H9 (cell line): ENCODE measurements around the gene PHLPP2. TPM values are rescaled to one million over a fixed set of nuclear protein-coding genes. Genes with fewer than 3 reads are reported as not detected.

Experiments
- DNase-seq: peaks from one replicate; pipeline ENCODE4 v3.0.0-alpha.2; 2017
- H2AFZ ChIP-seq: one replicate; pipeline ENCODE4 v1.6.1; 2013; ENCODE audit warnings: mild to moderate bottlenecking, low read length, control low read depth, moderate library complexity
- H2AK5ac ChIP-seq: 2 replicates; pipeline ENCODE4 v1.6.1; 2013; ENCODE audit warnings: low read length, control low read depth, mixed read lengths; ENCODE audit not compliant: insufficient read length
- H2BK120ac ChIP-seq: one replicate; pipeline ENCODE4 v1.6.1; 2013; ENCODE audit warnings: low read depth, mild to moderate bottlenecking, low read length, control low read depth, inconsistent platforms; ENCODE audit not compliant: poor library complexity, severe bottlenecking
- H2BK12ac ChIP-seq: 2 replicates; pipeline ENCODE4 v1.6.1; 2013; ENCODE audit warnings: low read length, control low read depth, mixed read lengths, low read depth; ENCODE audit not compliant: insufficient read length
- H2BK15ac ChIP-seq: 2 replicates; pipeline ENCODE4 v1.6.1; 2013; ENCODE audit warnings: low read depth, low read length, control low read depth
- H2BK20ac ChIP-seq: one replicate; pipeline ENCODE4 v1.6.1; 2013; ENCODE audit warnings: low read depth, mild to moderate bottlenecking, low read length, control low read depth, inconsistent platforms; ENCODE audit not compliant: poor library complexity, severe bottlenecking
- H2BK5ac ChIP-seq: 2 replicates; pipeline ENCODE4 v1.6.1; 2013; ENCODE audit warnings: low read length, control low read depth, mixed read lengths; ENCODE audit not compliant: insufficient read length
- H3K14ac ChIP-seq: 2 replicates; pipeline ENCODE4 v1.6.1; 2013; ENCODE audit warnings: low read length, control low read depth; ENCODE audit not compliant: insufficient read depth
- H3K18ac ChIP-seq: 2 replicates; pipeline ENCODE4 v1.6.1; 2013; ENCODE audit warnings: low read depth, mild to moderate bottlenecking, mixed read lengths, low read length, control low read depth; ENCODE audit not compliant: insufficient read length
- H3K23ac ChIP-seq: 2 replicates; pipeline ENCODE4 v1.6.1; 2013; ENCODE audit warnings: low read length, control low read depth, mixed read lengths, low read depth; ENCODE audit not compliant: insufficient read length
- H3K23me2 ChIP-seq: 2 replicates; pipeline ENCODE4 v1.6.1; 2013; ENCODE audit warnings: low read depth, mild to moderate bottlenecking, mixed read lengths, low read length, control low read depth; ENCODE audit not compliant: insufficient read length, poor library complexity, severe bottlenecking
- H3K27ac ChIP-seq: 2 replicates; pipeline ENCODE4 v1.5.1; 2013; ENCODE audit warnings: low read length, control low read depth, mixed read lengths, low read depth; ENCODE audit not compliant: insufficient read length
- H3K27me3 ChIP-seq: 2 replicates; pipeline ENCODE4 v1.6.1; 2013; ENCODE audit warnings: low read length, control low read depth, inconsistent platforms; ENCODE audit not compliant: insufficient read depth
- H3K4ac ChIP-seq: 2 replicates; pipeline ENCODE4 v1.6.1; 2013; ENCODE audit warnings: low read depth, mild to moderate bottlenecking, control low read depth, inconsistent platforms, low read length, moderate library complexity
- H3K4me1 ChIP-seq: 2 replicates; pipeline ENCODE4 v1.6.1; 2013; ENCODE audit warnings: low read length, control low read depth, inconsistent platforms; ENCODE audit not compliant: insufficient read depth
- H3K4me2 ChIP-seq: 2 replicates; pipeline ENCODE4 v1.6.1; 2013; ENCODE audit warnings: low read length, control low read depth, mixed read lengths; ENCODE audit not compliant: insufficient read length, insufficient read depth
- H3K56ac ChIP-seq: 2 replicates; pipeline ENCODE4 v1.6.1; 2013; ENCODE audit warnings: low read depth, mild to moderate bottlenecking, mixed read lengths, low read length, control low read depth; ENCODE audit not compliant: insufficient read length
- H3K79me1 ChIP-seq: 2 replicates; pipeline ENCODE4 v1.6.1; 2013; ENCODE audit warnings: low read depth, mild to moderate bottlenecking, moderate library complexity, low read length, control low read depth, inconsistent platforms; ENCODE audit not compliant: insufficient read depth, poor library complexity, severe bottlenecking
- H3K79me2 ChIP-seq: 2 replicates; pipeline ENCODE4 v1.6.1; 2013; ENCODE audit warnings: low read length, control low read depth, inconsistent platforms; ENCODE audit not compliant: insufficient read depth
- H3K9ac ChIP-seq: 2 replicates; pipeline ENCODE4 v1.6.1; 2013; ENCODE audit warnings: low read length, control low read depth, mixed read lengths; ENCODE audit not compliant: insufficient read length; ENCODE audit errors: extremely low read depth
- H3K9me3 ChIP-seq: one replicate; pipeline ENCODE4 v1.6.1; 2013; ENCODE audit warnings: low read depth, low read length, inconsistent platforms; ENCODE audit not compliant: control insufficient read depth
- H3T11ph ChIP-seq: one replicate; pipeline ENCODE4 v1.6.1; 2013; ENCODE audit warnings: mild to moderate bottlenecking, low read length, control low read depth, inconsistent platforms
- H4K20me1 ChIP-seq: one replicate; pipeline ENCODE4 v1.6.1; 2013; ENCODE audit not compliant: control insufficient read depth, insufficient read length, insufficient read depth
- H4K5ac ChIP-seq: 2 replicates; pipeline ENCODE4 v1.6.1; 2013; ENCODE audit warnings: low read depth, mild to moderate bottlenecking, mixed read lengths, low read length, control low read depth; ENCODE audit not compliant: insufficient read length
- H4K8ac ChIP-seq: replicated peaks from 2 replicates; pipeline ENCODE4 v1.6.1; 2013; ENCODE audit warnings: low read length, control low read depth, mixed read lengths, low read depth; ENCODE audit not compliant: insufficient read length
- H4K91ac ChIP-seq: 2 replicates; pipeline ENCODE4 v1.6.1; 2013; ENCODE audit warnings: low read depth, mild to moderate bottlenecking, moderate library complexity, mixed read lengths, low read length, control low read depth; ENCODE audit not compliant: insufficient read length
- H3K27ac Mint-ChIP-seq, 3 experiments: 2 replicates in 2 of 3; 3 replicates in 1 of 3; pipeline ENCODE4 v1.8.0; 2020 to 2021; ENCODE audit warnings: mixed read lengths in 3 of 3, mild to moderate bottlenecking in 1 of 3, moderate library complexity in 1 of 3
- H3K27me3 Mint-ChIP-seq: 2 replicates; pipeline ENCODE4 v1.8.0; 2021; ENCODE audit warnings: low read depth, mild to moderate bottlenecking, moderate library complexity, mixed read lengths
- H3K36me3 Mint-ChIP-seq, 3 experiments: 2 replicates in 2 of 3; 3 replicates in 1 of 3; pipeline ENCODE4 v1.8.0; 2020 to 2021; ENCODE audit warnings: low read depth in 3 of 3, mixed read lengths in 3 of 3; ENCODE audit not compliant: insufficient read depth in 1 of 3
- H3K4me1 Mint-ChIP-seq, 2 experiments: 2 replicates each; pipeline ENCODE4 v1.8.0; 2020; ENCODE audit warnings: mixed read lengths in 2 of 2
- H3K4me3 Mint-ChIP-seq, 2 experiments: 2 replicates in 1 of 2; 3 replicates in 1 of 2; pipeline ENCODE4 v1.8.0; 2020 to 2021; ENCODE audit warnings: mild to moderate bottlenecking in 2 of 2, mixed read lengths in 2 of 2, moderate library complexity in 1 of 2
- H3K9me3 Mint-ChIP-seq, 2 experiments: 2 replicates in 1 of 2; 3 replicates in 1 of 2; pipeline ENCODE4 v1.8.0; 2020; ENCODE audit warnings: mild to moderate bottlenecking in 2 of 2, mixed read lengths in 2 of 2, moderate library complexity in 1 of 2
- WGBS: extraction: QIAGEN DNeasy Blood & Tissue Kit; methylation state at CpG from one replicate; pipeline ENCODE4 v1.1.7; 2013; ENCODE audit warnings: missing lambda C conversion rate, low lambda C conversion rate, mixed read lengths; ENCODE audit not compliant: insufficient read length; ENCODE audit errors: extremely low coverage; 5-methylcytosine and 5-hydroxymethylcytosine counted together
- total RNA-seq: library from RNA; stranded (reverse); gene quantifications from 2 replicates; pipeline ENCODE4 v1.2.1, GENCODE V29; 2021
- TF ChIP-seq, protein P1 (sequence below): fragments of 200-600 bp; sonication (generic); conservative IDR thresholded peaks from 3 replicates; pipeline ENCODE4 v1.8.0; 2021; ENCODE audit warnings: antibody characterized with exemption, mild to moderate bottlenecking

Gene PHLPP2
- total RNA-seq, 1 experiment from 2014 or later = 23.2 TPM

DNA sequence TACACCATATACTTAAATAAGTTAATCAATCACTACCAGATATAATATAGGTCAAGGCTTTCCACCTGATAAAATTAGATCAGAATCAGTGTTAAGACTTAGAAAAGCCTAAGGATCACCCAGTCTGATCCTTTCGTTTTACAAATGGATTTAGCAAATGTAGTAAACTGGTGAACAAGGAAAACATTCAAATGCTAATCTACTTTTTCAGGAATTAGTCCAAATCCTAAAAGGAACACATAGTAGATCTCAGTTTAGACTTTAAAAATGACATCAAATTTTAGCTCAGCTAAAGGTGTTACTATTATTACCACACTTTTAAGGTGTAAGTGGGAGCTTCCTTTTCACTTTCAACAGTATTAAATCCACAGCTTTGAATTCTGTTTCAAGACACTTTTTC lies 12.0 kb downstream of the PHLPP2 start:
- H3K9me3 Mint-ChIP-seq = no peaks in the 10 kb centered on the region
- no peak overlapping the region for H4K8ac ChIP-seq
- no peak overlapping the region for H3K14ac ChIP-seq
- peaks cover 12% of the 10 kb centered on the region for H3K79me1 ChIP-seq
- H3K4me2 ChIP-seq = no peak overlapping the region
- no peak overlapping the region for H2BK120ac ChIP-seq
- H3K4me1 ChIP-seq = peaks cover 14% of the 10 kb centered on the region
- no peaks in the 10 kb centered on the region for H3K23me2 ChIP-seq
- no peak overlapping the region for H3K4ac ChIP-seq
- H4K91ac ChIP-seq = no peak overlapping the region
- H2AK5ac ChIP-seq = no peak overlapping the region
- peaks cover 61% of the 10 kb centered on the region in 2 experiments for H3K4me1 Mint-ChIP-seq
- no peak overlapping the region for H3K18ac ChIP-seq
- peaks cover 11% of the 10 kb centered on the region; the same call in 1 of the 2 replicates for H3K79me2 ChIP-seq
- H2BK20ac ChIP-seq = no peak overlapping the region
- H3K27me3 ChIP-seq = no peaks in the 10 kb centered on the region
- no peak overlapping the region for H3K9ac ChIP-seq
- no peaks in the 10 kb centered on the region for H3K27me3 Mint-ChIP-seq
- peaks cover 0 to 20% (median 8%) of the 10 kb centered on the region in 3 experiments; a peak in 4 of 7 replicates for H3K36me3 Mint-ChIP-seq
- no peaks in the 10 kb centered on the region for H4K20me1 ChIP-seq
- no peak overlapping the region for H3K23ac ChIP-seq
- H3K56ac ChIP-seq = no peak overlapping the region
- peak overlapping the region; percentile 56 for H3K27ac ChIP-seq
- no peak overlapping the region for H2BK5ac ChIP-seq
- TF ChIP-seq, protein P1, sequence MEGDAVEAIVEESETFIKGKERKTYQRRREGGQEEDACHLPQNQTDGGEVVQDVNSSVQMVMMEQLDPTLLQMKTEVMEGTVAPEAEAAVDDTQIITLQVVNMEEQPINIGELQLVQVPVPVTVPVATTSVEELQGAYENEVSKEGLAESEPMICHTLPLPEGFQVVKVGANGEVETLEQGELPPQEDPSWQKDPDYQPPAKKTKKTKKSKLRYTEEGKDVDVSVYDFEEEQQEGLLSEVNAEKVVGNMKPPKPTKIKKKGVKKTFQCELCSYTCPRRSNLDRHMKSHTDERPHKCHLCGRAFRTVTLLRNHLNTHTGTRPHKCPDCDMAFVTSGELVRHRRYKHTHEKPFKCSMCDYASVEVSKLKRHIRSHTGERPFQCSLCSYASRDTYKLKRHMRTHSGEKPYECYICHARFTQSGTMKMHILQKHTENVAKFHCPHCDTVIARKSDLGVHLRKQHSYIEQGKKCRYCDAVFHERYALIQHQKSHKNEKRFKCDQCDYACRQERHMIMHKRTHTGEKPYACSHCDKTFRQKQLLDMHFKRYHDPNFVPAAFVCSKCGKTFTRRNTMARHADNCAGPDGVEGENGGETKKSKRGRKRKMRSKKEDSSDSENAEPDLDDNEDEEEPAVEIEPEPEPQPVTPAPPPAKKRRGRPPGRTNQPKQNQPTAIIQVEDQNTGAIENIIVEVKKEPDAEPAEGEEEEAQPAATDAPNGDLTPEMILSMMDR = no peak
- WGBS = no CpG with 5 or more reads among the region's 1 CpG
- H4K5ac ChIP-seq = no peak overlapping the region
- H3K27ac Mint-ChIP-seq = peak overlapping the region in 2 of 3 experiments; percentile 82 to 86; a peak in 4 of 7 replicates
- no peak overlapping the region for H2BK12ac ChIP-seq
- no peak for DNase-seq
- peak overlapping the region in 1 of 2 experiments; percentile 38; a peak in 4 of 5 replicates for H3K4me3 Mint-ChIP-seq
- no peaks in the 10 kb centered on the region for H3K9me3 ChIP-seq
- no peak overlapping the region for H3T11ph ChIP-seq
- H2AFZ ChIP-seq = no peak overlapping the region
- H2BK15ac ChIP-seq = no peak overlapping the region
